Type B pancreatic cell (in vitro differentiated cells): Measurements from ENCODE around the gene DLEU7. TPM values are rescaled to one million over a fixed set of nuclear protein-coding genes. Genes with fewer than 3 reads are reported as not detected.

Experiments
- DNase-seq: peaks from one replicate; pipeline ENCODE4 v3.0.0; 2021; ENCODE audit warnings: mixed read lengths; ENCODE audit not compliant: unreplicated experiment; ENCODE audit errors: extremely low spot score
- H3K27ac Mint-ChIP-seq: 2 replicates; pipeline ENCODE4 v1.8.0; 2021; ENCODE audit warnings: mild to moderate bottlenecking, mixed read lengths
- H3K27me3 Mint-ChIP-seq: 2 replicates; pipeline ENCODE4 v1.8.0; 2021; ENCODE audit warnings: mixed read lengths
- H3K36me3 Mint-ChIP-seq: 2 replicates; pipeline ENCODE4 v1.8.0; 2021; ENCODE audit warnings: mixed read lengths
- H3K4me1 Mint-ChIP-seq: one replicate; pipeline ENCODE4 v1.8.0; 2021; ENCODE audit warnings: mixed read lengths; ENCODE audit not compliant: unreplicated experiment
- H3K4me3 Mint-ChIP-seq: 2 replicates; pipeline ENCODE4 v1.8.0; 2021; ENCODE audit warnings: mild to moderate bottlenecking, mixed read lengths
- H3K9me3 Mint-ChIP-seq: 2 replicates; pipeline ENCODE4 v1.8.0; 2021; ENCODE audit warnings: mixed read lengths
- CTCF ChIP-seq: fragments of 200-600 bp; sonication (generic); conservative IDR thresholded peaks from 2 replicates; pipeline ENCODE4 v1.5.0; 2021; ENCODE audit warnings: antibody characterized with exemption, mild to moderate bottlenecking
- total RNA-seq: library from RNA; stranded (reverse); gene quantifications from 2 replicates; pipeline ENCODE4 v1.2.1, GENCODE V29; 2021; ENCODE audit warnings: low replicate concordance

DLEU7 gene
- total RNA-seq, 1 donor from 2014 or later = 14.4 TPM

GRCh38 chr13:50871405-50871804 is 27.9 kb upstream of the DLEU7 start:
- no peak overlapping the region for H3K4me3 Mint-ChIP-seq
- TF ChIP-seq CTCF = no peak
- H3K36me3 Mint-ChIP-seq = no peaks in the 10 kb centered on the region
- H3K9me3 Mint-ChIP-seq = no peaks in the 10 kb centered on the region
- H3K27ac Mint-ChIP-seq = no peak overlapping the region
- no peaks in the 10 kb centered on the region for H3K27me3 Mint-ChIP-seq
- H3K4me1 Mint-ChIP-seq = peaks cover 6% of the 10 kb centered on the region
- DNase-seq = no peak

- Mint-ChIP-seq H3K4me3 (no peak overlapping the region), H3K36me3 (no peaks in the 10 kb centered on the region), H3K4me1 (no peaks in the 10 kb centered on the region), H3K27ac (no peak overlapping the region), H3K9me3 (no peaks in the 10 kb centered on the region), H3K27me3 (no peaks in the 10 kb centered on the region)
- no peak for DNase-seq
- TF ChIP-seq CTCF = no peak
These were observed 24.1 kb upstream of the DLEU7 start for GRCh38 chr13:50867637-50867945.

- no peak for DNase-seq
- Mint-ChIP-seq H3K9me3 (no peaks in the 10 kb centered on the region), H3K27ac (no peak overlapping the region), H3K36me3 (no peaks in the 10 kb centered on the region), H3K4me3 (no peak overlapping the region), H3K27me3 (no peaks in the 10 kb centered on the region), H3K4me1 (no peaks in the 10 kb centered on the region)
- TF ChIP-seq CTCF = no peak
These were observed 23.5 kb upstream of the DLEU7 start for GRCh38 chr13:50866817-50867636.

GRCh38 chr13:50864492-50864891 is 21.0 kb upstream of the DLEU7 start:
- H3K27me3 Mint-ChIP-seq = no peaks in the 10 kb centered on the region
- H3K4me1 Mint-ChIP-seq = no peaks in the 10 kb centered on the region

GRCh38 chr13:50855681-50856080 is 12.2 kb upstream of the DLEU7 start:
- no peaks in the 10 kb centered on the region for H3K36me3 Mint-ChIP-seq
- no peak overlapping the region for H3K4me3 Mint-ChIP-seq
- TF ChIP-seq CTCF = no peak
- H3K27me3 Mint-ChIP-seq = no peaks in the 10 kb centered on the region
- H3K27ac Mint-ChIP-seq = no peak overlapping the region
- no peak for DNase-seq
- H3K9me3 Mint-ChIP-seq = peaks cover 6% of the 10 kb centered on the region
- H3K4me1 Mint-ChIP-seq = peaks cover 5% of the 10 kb centered on the region

More at GRCh38 chr13:50864492-50864891, 21.0 kb upstream of the DLEU7 start:
- Mint-ChIP-seq H3K36me3 (no peaks in the 10 kb centered on the region), H3K9me3 (peaks cover 6% of the 10 kb centered on the region), H3K4me3 (no peak overlapping the region), H3K27ac (no peak overlapping the region)
- TF ChIP-seq CTCF = no peak
- no peak for DNase-seq
